GM10248 (cell line): ENCODE results near the gene FXYD6.

Source experiments
- CTCF ChIA-PET: fragments of 300-600 bp; sonication (Branson Sonifier 250); formaldehyde crosslinking; extraction: SDS; loops from one replicate; lab custom pipeline; 2021; ENCODE audit warnings: antibody characterized with exemption; lab: Yijun Ruan, JAX
- POLR2A ChIA-PET: fragments of 350-650 bp; sonication (Branson Sonifier 250); formaldehyde crosslinking; extraction: SDS; loops from one replicate; lab custom pipeline; 2020; ENCODE audit warnings: antibody characterized with exemption; lab: Yijun Ruan, JAX
- DNase-seq: peaks from one replicate; pipeline ENCODE4 v3.0.0; 2012; ENCODE audit errors: extremely low spot score
- TF ChIP-seq, protein P1 (sequence below): IDR thresholded peaks from 2 replicates; pipeline ENCODE4 v1.5.1; 2012; ENCODE audit warnings: mild to moderate bottlenecking, low read depth; ENCODE audit errors: extremely low read depth, missing control alignments, control extremely low read depth

The FXYD6 gene

DNA sequence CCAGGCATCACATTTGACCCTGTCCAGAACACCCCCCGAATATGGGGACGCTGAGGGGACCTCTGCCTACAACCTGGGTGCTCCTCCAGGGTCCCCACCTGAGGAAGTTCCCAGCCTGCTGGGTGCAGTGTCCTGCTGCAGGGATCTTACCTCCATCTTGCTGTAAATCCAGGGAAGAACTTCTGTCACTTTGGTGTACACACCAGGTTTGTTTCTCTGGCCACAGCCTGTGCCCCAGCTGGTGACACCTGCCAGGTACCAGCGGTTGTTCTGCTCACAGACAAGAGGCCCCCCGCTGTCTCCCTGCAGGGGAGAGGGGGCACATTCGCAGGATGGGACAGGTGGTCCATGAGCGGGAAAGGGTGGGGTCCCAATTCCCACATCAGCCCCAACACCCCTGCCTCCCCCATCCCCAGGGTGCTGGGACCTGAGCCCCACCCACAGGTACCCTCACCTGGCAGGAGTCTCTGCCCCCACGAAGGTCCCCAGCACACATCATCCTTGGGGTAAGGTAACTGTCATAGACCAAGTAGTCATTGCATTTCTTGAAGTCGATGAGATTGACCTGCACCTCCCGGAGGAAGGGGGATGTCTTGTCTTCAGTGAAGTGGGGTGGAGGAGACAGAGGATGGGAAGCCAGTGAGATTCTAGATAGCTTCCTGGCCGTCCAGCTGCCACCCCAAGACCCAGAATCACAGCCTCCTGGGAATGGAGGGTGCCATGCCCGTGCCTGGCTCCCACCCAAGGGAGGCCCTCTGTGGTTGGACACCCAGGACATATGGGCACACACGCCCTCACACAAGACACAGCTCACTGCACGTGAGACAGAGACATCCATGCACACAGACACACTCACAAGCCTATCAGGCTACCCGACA, 27.3 kb upstream of the FXYD6 start:
- DNase-seq = no peak
- TF ChIP-seq, protein P1, sequence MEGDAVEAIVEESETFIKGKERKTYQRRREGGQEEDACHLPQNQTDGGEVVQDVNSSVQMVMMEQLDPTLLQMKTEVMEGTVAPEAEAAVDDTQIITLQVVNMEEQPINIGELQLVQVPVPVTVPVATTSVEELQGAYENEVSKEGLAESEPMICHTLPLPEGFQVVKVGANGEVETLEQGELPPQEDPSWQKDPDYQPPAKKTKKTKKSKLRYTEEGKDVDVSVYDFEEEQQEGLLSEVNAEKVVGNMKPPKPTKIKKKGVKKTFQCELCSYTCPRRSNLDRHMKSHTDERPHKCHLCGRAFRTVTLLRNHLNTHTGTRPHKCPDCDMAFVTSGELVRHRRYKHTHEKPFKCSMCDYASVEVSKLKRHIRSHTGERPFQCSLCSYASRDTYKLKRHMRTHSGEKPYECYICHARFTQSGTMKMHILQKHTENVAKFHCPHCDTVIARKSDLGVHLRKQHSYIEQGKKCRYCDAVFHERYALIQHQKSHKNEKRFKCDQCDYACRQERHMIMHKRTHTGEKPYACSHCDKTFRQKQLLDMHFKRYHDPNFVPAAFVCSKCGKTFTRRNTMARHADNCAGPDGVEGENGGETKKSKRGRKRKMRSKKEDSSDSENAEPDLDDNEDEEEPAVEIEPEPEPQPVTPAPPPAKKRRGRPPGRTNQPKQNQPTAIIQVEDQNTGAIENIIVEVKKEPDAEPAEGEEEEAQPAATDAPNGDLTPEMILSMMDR = no peak
- CTCF ChIA-PET = interaction anchor here (0.6 to 4.7 kb wide), 5 partner anchors 33 to 150 kb away, joined by 3 to 21 read pairs (median 5); no protein-coding TSS in a partner anchor
- POLR2A ChIA-PET = no interaction called here

DNA sequence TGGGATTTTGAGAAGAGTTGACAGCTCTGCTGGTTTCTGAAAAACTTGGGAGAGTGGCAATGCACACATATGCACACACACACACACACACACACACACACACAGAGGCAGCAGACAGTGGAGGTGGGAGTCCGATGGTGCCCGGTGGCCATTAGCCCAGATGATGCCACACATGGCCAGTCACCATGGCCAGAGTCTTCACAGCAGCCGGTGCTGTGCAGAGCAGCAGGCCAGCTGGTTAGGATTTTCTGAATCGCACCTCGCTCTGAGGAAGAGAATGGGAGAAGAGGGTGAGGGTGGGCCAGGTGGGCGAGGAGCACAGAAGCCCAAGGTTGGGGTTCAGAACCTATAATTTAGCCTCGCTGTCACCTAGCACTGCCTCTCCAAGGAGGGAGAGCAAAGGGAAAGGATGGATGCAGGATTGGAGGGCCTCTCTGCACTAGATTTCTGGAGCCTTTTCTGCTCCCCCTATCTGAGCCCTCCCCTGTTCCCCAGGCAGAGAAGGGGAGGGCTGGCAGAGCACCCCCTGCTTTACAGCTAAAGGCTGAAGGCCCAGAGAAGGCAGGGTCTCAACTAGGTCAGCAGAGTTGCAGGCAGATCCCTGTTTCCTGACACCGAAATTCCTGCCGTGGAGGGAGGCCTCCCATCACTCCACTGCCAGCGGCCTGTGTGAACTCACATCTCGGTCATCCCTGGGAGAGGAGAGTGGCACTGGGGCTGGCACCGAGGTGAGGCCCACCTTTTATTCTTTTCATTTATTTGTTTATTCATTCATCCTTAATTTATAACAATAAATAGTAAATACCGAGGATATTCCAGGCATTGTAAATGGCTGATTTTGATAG, 25.8 kb upstream of the FXYD6 start:
- ChIA-PET CTCF (interaction anchor here (0.6 to 1.7 kb wide), 2 partner anchors 20 to 45 kb away, joined by 4 to 9 read pairs; no protein-coding TSS in a partner anchor), POLR2A (no interaction called here)

DNA sequence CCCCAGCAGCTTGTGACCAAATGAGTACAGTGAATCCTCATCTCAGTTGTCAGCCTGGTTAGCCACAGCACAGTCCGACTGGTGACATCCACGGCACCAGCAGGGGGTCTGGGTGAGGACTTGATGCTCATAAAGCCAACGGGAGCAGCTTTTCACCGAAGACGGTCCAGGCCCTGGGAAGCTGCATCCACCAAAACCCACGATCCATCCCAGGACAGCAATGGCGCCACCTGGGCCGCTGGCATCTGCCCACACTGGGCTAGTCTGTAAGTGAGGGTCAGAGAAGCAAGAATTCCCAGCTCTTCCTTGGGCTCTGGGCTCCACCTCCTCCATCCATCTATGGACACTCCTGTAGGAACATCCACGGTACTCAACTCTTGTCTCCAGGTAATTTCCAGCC, 25.1 kb upstream of the FXYD6 start:
- DNase-seq = no peak
- POLR2A ChIA-PET = no interaction called here
- CTCF ChIA-PET = interaction anchor here (0.6 to 1.7 kb wide), 4 partner anchors 17 to 84 kb away, joined by 3 to 9 read pairs (median 4); no protein-coding TSS in a partner anchor
- TF ChIP-seq, protein P1 = no peak

More for the DNA sequence above, 25.8 kb upstream of the FXYD6 start:
- TF ChIP-seq, protein P1 = no peak
- DNase-seq = no peak

DNA sequence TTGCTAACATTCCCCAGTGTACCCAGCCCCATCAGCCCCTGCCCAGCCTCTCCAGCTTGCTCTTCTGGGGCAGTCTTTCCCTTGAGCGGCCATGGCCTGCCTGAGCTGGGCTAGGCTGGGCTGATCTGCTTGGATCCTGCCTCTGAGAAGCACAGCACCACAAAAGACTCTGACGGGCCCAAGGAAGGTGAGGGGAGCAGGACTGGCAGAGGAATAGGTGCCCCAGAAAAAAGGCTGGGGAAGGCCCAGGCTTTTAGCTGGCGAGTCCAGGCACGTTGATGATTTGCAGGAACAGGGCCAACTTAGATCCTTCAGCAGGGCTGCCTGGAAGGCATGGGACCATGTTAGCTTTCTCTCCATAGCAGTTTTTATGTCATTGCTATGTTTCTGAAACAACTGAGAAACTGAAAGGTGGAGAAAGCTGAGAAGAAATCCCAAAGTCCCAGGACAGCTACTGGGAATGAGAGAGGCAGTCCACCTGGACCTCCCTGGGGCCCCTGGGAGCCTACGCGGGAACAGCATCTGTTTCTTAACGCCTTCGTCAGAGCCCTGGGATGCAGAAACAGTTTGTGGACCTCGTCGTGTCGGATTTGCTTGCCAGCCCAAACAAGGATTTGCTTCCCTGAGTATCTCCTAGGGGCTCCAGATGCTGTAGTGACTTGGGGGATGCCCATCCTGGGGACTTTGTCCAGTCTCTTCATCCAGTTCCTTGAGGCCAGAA, 24.4 kb upstream of the FXYD6 start:
- ChIA-PET POLR2A (no interaction called here), CTCF (interaction anchor here (0.7 to 2.0 kb wide), 5 partner anchors 9 to 83 kb away, joined by 3 to 9 read pairs (median 3); no protein-coding TSS in a partner anchor)
- DNase-seq = no peak
- TF ChIP-seq, protein P1 = no peak

DNA sequence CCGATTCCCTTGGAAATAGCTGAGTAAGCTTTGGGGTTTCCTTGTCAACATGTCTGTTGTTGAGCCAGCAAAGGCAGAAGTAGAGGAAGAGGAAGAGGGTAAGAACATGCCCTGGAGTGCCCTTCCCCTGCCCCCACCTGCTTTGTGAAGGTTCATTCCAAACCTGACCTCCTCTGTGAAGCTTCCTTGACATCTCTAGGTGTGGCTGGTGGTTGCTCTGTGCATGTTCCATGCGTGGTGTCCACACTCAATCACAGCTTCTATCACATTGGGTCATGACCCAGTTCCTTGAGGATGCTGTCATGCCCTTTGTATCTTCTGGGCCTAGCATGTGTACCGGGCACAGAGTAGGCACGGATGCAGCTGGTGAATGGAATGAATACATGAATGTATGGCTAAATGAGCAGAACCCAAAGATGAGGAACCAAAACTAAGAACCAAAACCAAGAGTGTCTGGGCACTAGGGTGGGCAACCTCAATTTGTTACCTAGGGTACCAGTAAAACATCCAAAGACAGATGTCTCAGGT, 23.7 kb upstream of the FXYD6 start:
- no peak for DNase-seq
- TF ChIP-seq, protein P1 = no peak
- CTCF ChIA-PET = interaction anchor here (0.7 to 4.3 kb wide), 5 partner anchors 8 to 83 kb away, joined by 3 to 14 read pairs (median 3); no protein-coding TSS in a partner anchor
- POLR2A ChIA-PET = no interaction called here
